H1 (cell line): ENCODE results near the gene STRN4. TPM values are rescaled to one million over a fixed set of nuclear protein-coding genes. Genes with fewer than 3 reads are reported as not detected.
A peak's percentile ranks its signal among the peaks of the same experiment; 100 is the strongest.

Source experiments
- ASH2L ChIP-seq: fragments of 200-600, 300-600 bp; sonication (generic); IDR thresholded peaks from one replicate; pipeline ENCODE4 v1.7.1; 2017; ENCODE audit warnings: low read length
- CHD1 ChIP-seq: IDR thresholded peaks from 2 replicates; pipeline ENCODE4 v1.6.1; 2012; ENCODE audit warnings: low read depth, low read length, improper control_type of control experiment
- CREB1 ChIP-seq: IDR thresholded peaks from 2 replicates; pipeline ENCODE4 v1.6.1; 2012; ENCODE audit warnings: inconsistent platforms
- KDM4A ChIP-seq: IDR thresholded peaks from one replicate; pipeline ENCODE4 v1.7.1; 2012; ENCODE audit warnings: low read depth, mild to moderate bottlenecking, moderate library complexity, low read length, inconsistent platforms; ENCODE audit not compliant: severe bottlenecking
- POLR2AphosphoS5 ChIP-seq: IDR thresholded peaks from 2 replicates; pipeline ENCODE4 v1.6.1; 2011; ENCODE audit warnings: low read depth, low read length
- SIN3A ChIP-seq, 2 experiments: IDR thresholded peaks in 1 of 2; conservative IDR thresholded peaks in 1 of 2; 2 replicates each; pipeline ENCODE4 v1.6.1; 2011 to 2012; ENCODE audit warnings: low read length in 2 of 2, improper control_type of control experiment in 1 of 2, low read depth in 1 of 2, mild to moderate bottlenecking in 1 of 2
- SRF ChIP-seq: IDR thresholded peaks from 2 replicates; pipeline ENCODE4 v1.6.1; 2011; ENCODE audit warnings: mild to moderate bottlenecking, low read depth, low read length, moderate library complexity
- polyA plus RNA-seq, 7 experiments: library from polyadenylated mRNA; depleted of rRNA in 3 of 7; stranded (reverse) in 5 of 7; unstranded in 2 of 7; fragments of >200 nt in 5 of 7; fragments of 200-250 nt in 2 of 7; gene quantifications; 1 replicate in 5 of 7; 2 replicates in 1 of 7; 4 replicates in 1 of 7; pipeline versions ENCODE4 v1.2.1 to v1.2.3, GENCODE V29; 2011 to 2013; ENCODE audit warnings: missing spikeins in 2 of 7, mixed read lengths in 2 of 7
- total RNA-seq: library from RNA; stranded (reverse); fragmentation: NEBNext Ultra II Directional; extraction: Animal tissue kit (Norgen Biotek cat#: 25700); gene quantifications from 2 replicates; pipeline ENCODE4 v1.2.1, GENCODE V29; 2021
- TF ChIP-seq, protein P1 (sequence below): fragments of 300-600 bp; sonication (generic); IDR thresholded peaks from 2 replicates; pipeline ENCODE4 v1.7.1; 2012; ENCODE audit warnings: low read length, moderate library complexity, mild to moderate bottlenecking, inconsistent platforms; ENCODE audit not compliant: insufficient replicate concordance

STRN4 gene
- total and polyA plus RNA-seq, 2 of the 8 experiments (the other 6 are each of a cell fraction or from before 2014, with no cell fraction given) = 120 to 187 TPM

GRCh38 chr19:46717034-46717715 lies 29.1 kb downstream of the STRN4 start, which contains the start of gene PRKD2 (continued):
- TF ChIP-seq, protein P1, sequence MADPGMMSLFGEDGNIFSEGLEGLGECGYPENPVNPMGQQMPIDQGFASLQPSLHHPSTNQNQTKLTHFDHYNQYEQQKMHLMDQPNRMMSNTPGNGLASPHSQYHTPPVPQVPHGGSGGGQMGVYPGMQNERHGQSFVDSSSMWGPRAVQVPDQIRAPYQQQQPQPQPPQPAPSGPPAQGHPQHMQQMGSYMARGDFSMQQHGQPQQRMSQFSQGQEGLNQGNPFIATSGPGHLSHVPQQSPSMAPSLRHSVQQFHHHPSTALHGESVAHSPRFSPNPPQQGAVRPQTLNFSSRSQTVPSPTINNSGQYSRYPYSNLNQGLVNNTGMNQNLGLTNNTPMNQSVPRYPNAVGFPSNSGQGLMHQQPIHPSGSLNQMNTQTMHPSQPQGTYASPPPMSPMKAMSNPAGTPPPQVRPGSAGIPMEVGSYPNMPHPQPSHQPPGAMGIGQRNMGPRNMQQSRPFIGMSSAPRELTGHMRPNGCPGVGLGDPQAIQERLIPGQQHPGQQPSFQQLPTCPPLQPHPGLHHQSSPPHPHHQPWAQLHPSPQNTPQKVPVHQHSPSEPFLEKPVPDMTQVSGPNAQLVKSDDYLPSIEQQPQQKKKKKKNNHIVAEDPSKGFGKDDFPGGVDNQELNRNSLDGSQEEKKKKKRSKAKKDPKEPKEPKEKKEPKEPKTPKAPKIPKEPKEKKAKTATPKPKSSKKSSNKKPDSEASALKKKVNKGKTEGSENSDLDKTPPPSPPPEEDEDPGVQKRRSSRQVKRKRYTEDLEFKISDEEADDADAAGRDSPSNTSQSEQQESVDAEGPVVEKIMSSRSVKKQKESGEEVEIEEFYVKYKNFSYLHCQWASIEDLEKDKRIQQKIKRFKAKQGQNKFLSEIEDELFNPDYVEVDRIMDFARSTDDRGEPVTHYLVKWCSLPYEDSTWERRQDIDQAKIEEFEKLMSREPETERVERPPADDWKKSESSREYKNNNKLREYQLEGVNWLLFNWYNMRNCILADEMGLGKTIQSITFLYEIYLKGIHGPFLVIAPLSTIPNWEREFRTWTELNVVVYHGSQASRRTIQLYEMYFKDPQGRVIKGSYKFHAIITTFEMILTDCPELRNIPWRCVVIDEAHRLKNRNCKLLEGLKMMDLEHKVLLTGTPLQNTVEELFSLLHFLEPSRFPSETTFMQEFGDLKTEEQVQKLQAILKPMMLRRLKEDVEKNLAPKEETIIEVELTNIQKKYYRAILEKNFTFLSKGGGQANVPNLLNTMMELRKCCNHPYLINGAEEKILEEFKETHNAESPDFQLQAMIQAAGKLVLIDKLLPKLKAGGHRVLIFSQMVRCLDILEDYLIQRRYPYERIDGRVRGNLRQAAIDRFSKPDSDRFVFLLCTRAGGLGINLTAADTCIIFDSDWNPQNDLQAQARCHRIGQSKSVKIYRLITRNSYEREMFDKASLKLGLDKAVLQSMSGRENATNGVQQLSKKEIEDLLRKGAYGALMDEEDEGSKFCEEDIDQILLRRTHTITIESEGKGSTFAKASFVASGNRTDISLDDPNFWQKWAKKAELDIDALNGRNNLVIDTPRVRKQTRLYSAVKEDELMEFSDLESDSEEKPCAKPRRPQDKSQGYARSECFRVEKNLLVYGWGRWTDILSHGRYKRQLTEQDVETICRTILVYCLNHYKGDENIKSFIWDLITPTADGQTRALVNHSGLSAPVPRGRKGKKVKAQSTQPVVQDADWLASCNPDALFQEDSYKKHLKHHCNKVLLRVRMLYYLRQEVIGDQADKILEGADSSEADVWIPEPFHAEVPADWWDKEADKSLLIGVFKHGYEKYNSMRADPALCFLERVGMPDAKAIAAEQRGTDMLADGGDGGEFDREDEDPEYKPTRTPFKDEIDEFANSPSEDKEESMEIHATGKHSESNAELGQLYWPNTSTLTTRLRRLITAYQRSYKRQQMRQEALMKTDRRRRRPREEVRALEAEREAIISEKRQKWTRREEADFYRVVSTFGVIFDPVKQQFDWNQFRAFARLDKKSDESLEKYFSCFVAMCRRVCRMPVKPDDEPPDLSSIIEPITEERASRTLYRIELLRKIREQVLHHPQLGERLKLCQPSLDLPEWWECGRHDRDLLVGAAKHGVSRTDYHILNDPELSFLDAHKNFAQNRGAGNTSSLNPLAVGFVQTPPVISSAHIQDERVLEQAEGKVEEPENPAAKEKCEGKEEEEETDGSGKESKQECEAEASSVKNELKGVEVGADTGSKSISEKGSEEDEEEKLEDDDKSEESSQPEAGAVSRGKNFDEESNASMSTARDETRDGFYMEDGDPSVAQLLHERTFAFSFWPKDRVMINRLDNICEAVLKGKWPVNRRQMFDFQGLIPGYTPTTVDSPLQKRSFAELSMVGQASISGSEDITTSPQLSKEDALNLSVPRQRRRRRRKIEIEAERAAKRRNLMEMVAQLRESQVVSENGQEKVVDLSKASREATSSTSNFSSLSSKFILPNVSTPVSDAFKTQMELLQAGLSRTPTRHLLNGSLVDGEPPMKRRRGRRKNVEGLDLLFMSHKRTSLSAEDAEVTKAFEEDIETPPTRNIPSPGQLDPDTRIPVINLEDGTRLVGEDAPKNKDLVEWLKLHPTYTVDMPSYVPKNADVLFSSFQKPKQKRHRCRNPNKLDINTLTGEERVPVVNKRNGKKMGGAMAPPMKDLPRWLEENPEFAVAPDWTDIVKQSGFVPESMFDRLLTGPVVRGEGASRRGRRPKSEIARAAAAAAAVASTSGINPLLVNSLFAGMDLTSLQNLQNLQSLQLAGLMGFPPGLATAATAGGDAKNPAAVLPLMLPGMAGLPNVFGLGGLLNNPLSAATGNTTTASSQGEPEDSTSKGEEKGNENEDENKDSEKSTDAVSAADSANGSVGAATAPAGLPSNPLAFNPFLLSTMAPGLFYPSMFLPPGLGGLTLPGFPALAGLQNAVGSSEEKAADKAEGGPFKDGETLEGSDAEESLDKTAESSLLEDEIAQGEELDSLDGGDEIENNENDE = no peak
- TF ChIP-seq KDM4A (peak; percentile 32), ASH2L (no peak), SRF (no peak), POLR2AphosphoS5 (peak; percentile 49), CREB1 (peak; percentile 86), SIN3A (conservative IDR thresholded peaks at IDR 0.05 in 1 of 2, IDR thresholded peaks at IDR 0.05 in 1 of 2; ENCODE audit: low read depth in 1 of 2, low read length in 2 of 2) (peak in 1 of 2 experiments; percentile 58; a peak in 2 of 4 replicates), CHD1 (no peak)
